Caco-2 (cell line): ENCODE measurements around the gene PLA2G4D. TPM values are rescaled to one million over a fixed set of nuclear protein-coding genes. Genes with fewer than 3 reads are reported as not detected.

Experiments
- BruUV-seq: library from RNA; stranded (reverse); fragments of 400-500 nt; replicated peaks from 2 replicates; lab custom pipeline; 2021; lab: Mats Ljungman, UMichigan
- CTCF ChIA-PET: fragments of 300-600 bp; sonication (Branson Sonifier 250); formaldehyde crosslinking; loops from one replicate; lab custom pipeline; 2022; ENCODE audit warnings: antibody characterized with exemption; lab: Charles Lee
- POLR2A ChIA-PET: fragments of 300-600 bp; sonication (Branson Sonifier 250); formaldehyde crosslinking; loops from one replicate; lab custom pipeline; 2022; ENCODE audit warnings: antibody characterized with exemption; lab: Charles Lee
- DNase-seq, 2 experiments: peaks; one replicate each; pipeline versions ENCODE4 v3.0.0 to v3.0.0-alpha.2; 2020 to 2022
- H3K27me3 ChIP-seq: replicated peaks from 2 replicates; pipeline ENCODE4 v1.6.0; 2011; ENCODE audit warnings: low read length; ENCODE audit not compliant: control insufficient read depth, insufficient read depth
- H3K36me3 ChIP-seq: 2 replicates; pipeline ENCODE4 v1.5.1; 2011; ENCODE audit warnings: low read length; ENCODE audit not compliant: control insufficient read depth, insufficient read depth
- H3K4me1 ChIP-seq: fragments of 250-450 bp; sonication (Bioruptor Pico); 2 replicates; pipeline ENCODE4 v1.5.1; 2020; ENCODE audit warnings: mild to moderate bottlenecking
- H3K4me3 ChIP-seq: 2 replicates; pipeline ENCODE4 v1.5.1; 2011; ENCODE audit warnings: low read depth, mild to moderate bottlenecking, control low read depth, low read length
- H3K9me3 ChIP-seq: fragments of 250-450 bp; sonication (Bioruptor Pico); 2 replicates; pipeline ENCODE4 v1.5.1; 2020; ENCODE audit warnings: mild to moderate bottlenecking, moderate library complexity
- H3K27ac Mint-ChIP-seq: one replicate; pipeline ENCODE4 v1.8.0; 2022; ENCODE audit warnings: mixed read lengths; ENCODE audit not compliant: unreplicated experiment
- H3K27me3 Mint-ChIP-seq: one replicate; pipeline ENCODE4 v1.8.0; 2022; ENCODE audit warnings: mixed read lengths; ENCODE audit not compliant: insufficient read depth, unreplicated experiment
- H3K36me3 Mint-ChIP-seq: one replicate; pipeline ENCODE4 v1.8.0; 2022; ENCODE audit warnings: mild to moderate bottlenecking, mixed read lengths; ENCODE audit not compliant: insufficient read depth, unreplicated experiment
- H3K4me1 Mint-ChIP-seq: one replicate; pipeline ENCODE4 v1.8.0; 2022; ENCODE audit warnings: low read depth, mixed read lengths; ENCODE audit not compliant: unreplicated experiment
- H3K4me3 Mint-ChIP-seq: one replicate; pipeline ENCODE4 v1.8.0; 2022; ENCODE audit warnings: mild to moderate bottlenecking, moderate library complexity, mixed read lengths; ENCODE audit not compliant: unreplicated experiment
- H3K9me3 Mint-ChIP-seq: one replicate; pipeline ENCODE4 v1.8.0; 2022; ENCODE audit warnings: mixed read lengths; ENCODE audit not compliant: unreplicated experiment
- CTCF ChIP-seq, 2 experiments: fragments of 200-600 bp in 1 of 2; IDR thresholded peaks; 1 replicate in 1 of 2; 2 replicates in 1 of 2; pipeline versions ENCODE4 v1.5.1 to v1.8.0; 2011 to 2022; ENCODE audit warnings: antibody characterized with exemption in 1 of 2, control low read depth in 1 of 2, inconsistent platforms in 1 of 2, low read depth in 1 of 2, low read length in 1 of 2, mild to moderate bottlenecking in 1 of 2, moderate library complexity in 1 of 2; ENCODE audit not compliant: insufficient read depth in 1 of 2, severe bottlenecking in 1 of 2, unreplicated experiment in 1 of 2
- intact Hi-C: fragments of 100-400 bp; cut with micrococcal nuclease; formaldehyde crosslinking; loops from one replicate; pipeline ENCODE4 v1.10.0; 2022; ENCODE audit not compliant: unreplicated experiment
- total RNA-seq: library from RNA; stranded (reverse); gene quantifications from 2 replicates; pipeline ENCODE4 v1.2.3, GENCODE V29; 2022

PLA2G4D gene
- total RNA-seq, 1 experiment from 2014 or later, result not detected

GRCh38 chr15:42107473-42107872 lies 13.1 kb upstream of the PLA2G4D start:
- CTCF ChIA-PET, result interaction anchor here (1.0 kb wide), 1 partner anchor 23 kb away, joined by 3 read pairs; no protein-coding TSS in a partner anchor

DNA sequence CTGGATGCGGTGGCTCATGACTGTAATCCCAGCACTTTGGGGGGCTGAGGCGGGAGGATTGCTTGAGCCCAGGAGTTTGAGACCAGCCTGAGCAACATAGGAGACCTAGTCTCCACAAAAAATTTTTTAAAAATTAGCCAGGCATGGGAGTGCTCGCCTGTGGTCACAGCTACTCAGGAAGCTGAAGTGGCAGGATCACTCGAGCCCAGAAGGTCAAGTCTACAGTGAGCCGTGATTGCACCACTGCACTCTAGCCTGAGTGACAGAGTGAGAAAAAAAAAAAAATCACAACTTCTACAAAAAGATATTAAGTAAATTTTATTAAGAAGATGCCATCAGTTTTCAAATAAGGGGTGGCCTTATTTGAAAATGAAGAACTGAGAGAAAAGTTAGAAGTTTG lies 11.9 kb upstream of the PLA2G4D start:
- intact Hi-C loops, result no loop called here
- H3K27me3 Mint-ChIP-seq, result no peaks in the 10 kb centered on the region
- Histone ChIP-seq H3K9me3 (no peaks in the 10 kb centered on the region; the same call in 1 of the 2 replicates), H3K27me3 (no peaks in the 10 kb centered on the region), H3K4me3 (no peak overlapping the region), H3K36me3 (no peaks in the 10 kb centered on the region), H3K4me1 (no peaks in the 10 kb centered on the region)
- DNase-seq, result no peak
- no peaks in the 10 kb centered on the region for H3K9me3 Mint-ChIP-seq
- TF ChIP-seq CTCF (IDR thresholded peaks at IDR 0.05; ENCODE audit: insufficient read depth in 1 of 2, low read depth in 1 of 2, low read length in 1 of 2, severe bottlenecking in 1 of 2, unreplicated experiment in 1 of 2), result no peak
- H3K4me1 Mint-ChIP-seq, result no peaks in the 10 kb centered on the region
- no TSS peak for BruUV-seq
- ChIA-PET POLR2A (no interaction called here), CTCF (interaction anchor here (0.6 kb wide), 1 partner anchor 21 kb away, joined by 3 read pairs; no protein-coding TSS in a partner anchor)
- no peaks in the 10 kb centered on the region for H3K36me3 Mint-ChIP-seq
- H3K4me3 Mint-ChIP-seq, result no peak overlapping the region
- no peak overlapping the region for H3K27ac Mint-ChIP-seq

More at GRCh38 chr15:42107473-42107872, 13.1 kb upstream of the PLA2G4D start:
- BruUV-seq, result no TSS peak
- H3K4me3 Mint-ChIP-seq, result no peak overlapping the region
- no peaks in the 10 kb centered on the region for H3K9me3 Mint-ChIP-seq
- intact Hi-C loops, result no loop called here
- no peak for DNase-seq
- POLR2A ChIA-PET, result no interaction called here
- Histone ChIP-seq H3K4me3 (no peak overlapping the region), H3K36me3 (no peaks in the 10 kb centered on the region), H3K9me3 (no peaks in the 10 kb centered on the region; the same call in 1 of the 2 replicates), H3K4me1 (no peaks in the 10 kb centered on the region), H3K27me3 (no peaks in the 10 kb centered on the region)
- H3K36me3 Mint-ChIP-seq, result no peaks in the 10 kb centered on the region
- H3K4me1 Mint-ChIP-seq, result no peaks in the 10 kb centered on the region
- H3K27me3 Mint-ChIP-seq, result no peaks in the 10 kb centered on the region
- TF ChIP-seq CTCF (IDR thresholded peaks at IDR 0.05; ENCODE audit: insufficient read depth in 1 of 2, low read depth in 1 of 2, low read length in 1 of 2, severe bottlenecking in 1 of 2, unreplicated experiment in 1 of 2), result no peak
- H3K27ac Mint-ChIP-seq, result no peak overlapping the region

DNA sequence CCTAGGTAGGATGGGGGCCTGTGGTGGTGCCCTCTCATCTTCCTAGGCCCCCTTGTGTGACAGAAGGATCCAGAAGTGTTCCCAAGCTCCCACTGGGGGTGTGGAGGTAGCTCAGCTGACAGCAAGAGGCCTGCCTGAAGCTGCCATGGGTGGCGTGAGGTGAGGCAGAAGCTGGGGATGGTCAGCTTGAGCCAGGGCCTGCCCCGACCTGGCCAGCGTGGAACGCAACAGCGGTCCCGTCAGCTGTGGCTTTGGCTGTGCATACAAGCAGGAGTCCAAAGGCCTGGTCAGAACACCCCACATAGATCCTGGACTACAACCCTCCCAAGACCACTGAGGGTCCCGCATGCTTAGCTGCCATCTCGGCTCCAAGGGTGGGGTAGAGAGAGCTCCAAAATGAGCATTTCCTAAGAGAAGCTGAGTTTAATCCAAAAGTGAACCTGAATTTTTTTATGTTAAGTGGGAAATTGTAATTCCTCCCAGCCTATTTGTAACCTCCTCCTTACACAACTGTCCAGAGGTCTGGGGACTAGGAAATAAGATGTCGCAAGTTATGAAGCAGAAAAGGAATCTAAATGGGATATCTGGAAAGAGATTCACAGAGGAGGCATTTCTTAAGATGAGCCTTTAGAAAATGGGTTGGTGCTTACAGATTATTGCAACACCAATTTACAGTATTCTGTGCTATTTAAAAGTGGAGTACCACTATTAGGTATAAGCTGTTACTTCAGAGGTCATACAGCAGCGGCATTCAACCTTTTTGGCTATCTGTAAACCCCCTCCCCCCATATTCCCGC lies 9.9 kb upstream of the PLA2G4D start:
- H3K4me1 Mint-ChIP-seq, result no peaks in the 10 kb centered on the region
- H3K4me3 Mint-ChIP-seq, result no peak overlapping the region
- no peaks in the 10 kb centered on the region; the same call in 1 of the 2 replicates for H3K9me3 ChIP-seq
- H3K9me3 Mint-ChIP-seq, result no peaks in the 10 kb centered on the region
- no peak overlapping the region for H3K27ac Mint-ChIP-seq
- H3K4me3 ChIP-seq, result no peak overlapping the region
- H3K36me3 ChIP-seq, result no peaks in the 10 kb centered on the region
- H3K4me1 ChIP-seq, result no peaks in the 10 kb centered on the region
- BruUV-seq, result no TSS peak
- no peak for TF ChIP-seq CTCF (IDR thresholded peaks at IDR 0.05; ENCODE audit: insufficient read depth in 1 of 2, low read depth in 1 of 2, low read length in 1 of 2, severe bottlenecking in 1 of 2, unreplicated experiment in 1 of 2)
- intact Hi-C loops, result no loop called here
- no peaks in the 10 kb centered on the region for H3K27me3 ChIP-seq
- no peaks in the 10 kb centered on the region for H3K36me3 Mint-ChIP-seq
- CTCF ChIA-PET, result no interaction called here
- no peak for DNase-seq
- POLR2A ChIA-PET, result no interaction called here
- H3K27me3 Mint-ChIP-seq, result no peaks in the 10 kb centered on the region
